ENCODE measurements around the gene RORC.

DNA sequence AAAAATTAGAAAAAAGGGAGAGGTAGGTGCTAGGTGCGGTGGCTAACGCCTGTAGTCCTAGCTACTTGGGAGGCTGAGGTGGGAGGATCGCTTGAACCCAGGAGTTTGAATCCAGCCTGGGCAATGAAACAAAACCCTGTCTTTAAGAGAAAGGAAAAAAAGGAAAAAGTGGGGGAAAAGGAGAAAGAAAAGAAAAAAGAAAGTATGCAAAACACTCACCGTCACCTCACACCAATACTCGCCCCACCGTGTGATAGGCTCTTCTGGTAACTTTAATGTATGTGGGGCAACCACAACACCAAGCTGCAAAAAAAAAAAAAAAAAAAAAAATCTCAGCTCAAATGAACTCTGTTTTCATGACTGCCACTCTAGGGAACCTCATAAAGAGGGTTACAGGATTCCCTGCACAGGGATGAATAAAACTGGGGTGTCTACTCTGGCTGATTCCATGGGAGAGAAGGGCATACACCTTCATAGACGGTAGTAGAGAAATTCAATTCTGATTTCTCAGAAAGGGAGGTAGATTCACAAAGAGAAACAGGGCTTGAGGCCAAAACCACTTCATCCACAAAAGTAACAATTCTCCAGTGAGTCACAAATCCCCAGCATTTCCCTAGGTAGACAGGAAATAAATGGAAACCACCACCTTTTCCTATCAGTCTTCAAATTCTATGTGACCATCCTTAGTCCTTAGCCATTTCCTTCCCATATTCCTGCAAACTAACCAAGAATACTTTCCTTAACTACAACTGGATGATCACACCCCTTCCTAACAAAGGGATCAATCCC lies 70.8 kb downstream of the RORC start:
- TF ChIP-seq CTCF (IDR thresholded peaks at IDR 0.05) (no peak), POLR2A (IDR thresholded peaks at IDR 0.05) (no peak), POLR2AphosphoS5 (IDR thresholded peaks at IDR 0.05) (no peak)

All from sigmoid colon (tissue), 4 donors.